Hepatocyte (in vitro differentiated cells): ENCODE data around the gene SPDYE11. TPM values are rescaled to one million over a fixed set of nuclear protein-coding genes. Genes with fewer than 3 reads are reported as not detected.

ENCODE experiments used
- polyA plus RNA-seq: library from polyadenylated mRNA; unstranded; fragments of >200 nt; fragmentation: Nextera tagmentation; extraction: Ambion mirVana; gene quantifications from 2 replicates; pipeline ENCODE4 v1.2.1, GENCODE V29; 2016
- small RNA-seq: library from RNA; depleted of rRNA; stranded (forward); fragments of <200 nt; gene quantifications from one replicate; pipeline ENCODE3, GENCODE V24; 2014
- total RNA-seq: library from RNA; depleted of rRNA; stranded (reverse); fragments of >200 nt; gene quantifications from 2 replicates; pipeline ENCODE4 v1.2.3, GENCODE V29; 2014

SPDYE11 gene
- total and polyA plus RNA-seq, 2 experiments from 2014 or later: 0.07 to 0.45 TPM

Small RNA genes lying within 50 kb of the gene (small RNA-seq; reads per million reads assigned to genes)
- gene RF00019: not detected

Other genes with a start within 250 kb of the SPDYE11 start
- 1.9 TPM in 2 replicates for gene TYW1B, start 229.7 kb downstream of the SPDYE11 start, total RNA-seq
- gene TYW1B, start 229.7 kb downstream of the SPDYE11 start, polyA plus RNA-seq: 1.7 and 2.0 TPM in 2 replicates
- gene POM121, start 132.8 kb downstream of the SPDYE11 start, total RNA-seq: 9.6 and 10.3 TPM in 2 replicates
- gene POM121, start 132.8 kb downstream of the SPDYE11 start, polyA plus RNA-seq: 16.1 and 17.8 TPM in 2 replicates
- gene TRIM74, start 88.4 kb downstream of the SPDYE11 start, total RNA-seq: 0.47 and 2.4 TPM in 2 replicates
- gene TRIM74, start 88.4 kb downstream of the SPDYE11 start, polyA plus RNA-seq: 0.74 and 1.7 TPM in 2 replicates
- 0.07 TPM in 1 of 2 replicates, not detected in the other for gene SPDYE8, start 28.1 kb downstream of the SPDYE11 start, total RNA-seq
- 0.17 and 0.19 TPM in 2 replicates for gene SPDYE8, start 28.1 kb downstream of the SPDYE11 start, polyA plus RNA-seq
- gene SPDYE9, start 28.1 kb upstream of the SPDYE11 start, total RNA-seq: 0.07 TPM in 1 of 2 replicates, not detected in the other
- 0.19 and 0.38 TPM in 2 replicates for gene SPDYE9, start 28.1 kb upstream of the SPDYE11 start, polyA plus RNA-seq